IPS-NIHi11 (cell line): ENCODE results near the gene PANK4.

Experiments used
- DNase-seq: peaks from one replicate; pipeline ENCODE4 v3.0.0; 2012; ENCODE audit warnings: mixed read lengths, low spot score

Gene PANK4

GRCh38 chr1:2476061-2476999 is 50.1 kb downstream of the PANK4 start, which contains the start of gene PLCH2:
TSS of gene PLCH2 (plus strand) at chr1:2476289. CDS start at chr1:2476589, 300 bp downstream.
- no peak for DNase-seq

DNA sequence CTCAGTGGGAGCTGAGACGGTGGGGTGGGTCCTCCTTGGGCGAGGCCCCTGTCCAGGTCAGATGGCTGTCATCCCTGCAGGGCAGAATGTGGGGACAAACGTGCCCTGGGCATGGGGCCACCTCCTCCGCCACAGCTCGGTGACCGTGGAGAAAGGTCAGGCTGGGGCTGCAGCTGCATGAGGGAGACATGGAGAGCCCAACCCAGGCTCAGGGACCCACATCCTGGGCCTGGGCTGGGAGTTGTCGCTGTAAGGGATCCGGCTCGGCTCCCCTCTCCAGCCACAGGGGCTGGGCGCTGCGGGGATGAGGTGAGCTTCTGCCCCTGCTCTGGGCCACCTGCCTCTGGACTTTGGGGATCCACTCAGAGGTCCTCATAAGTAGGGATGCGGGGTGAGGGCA is 50.8 kb downstream of the PANK4 start:
- no peak for DNase-seq

DNA sequence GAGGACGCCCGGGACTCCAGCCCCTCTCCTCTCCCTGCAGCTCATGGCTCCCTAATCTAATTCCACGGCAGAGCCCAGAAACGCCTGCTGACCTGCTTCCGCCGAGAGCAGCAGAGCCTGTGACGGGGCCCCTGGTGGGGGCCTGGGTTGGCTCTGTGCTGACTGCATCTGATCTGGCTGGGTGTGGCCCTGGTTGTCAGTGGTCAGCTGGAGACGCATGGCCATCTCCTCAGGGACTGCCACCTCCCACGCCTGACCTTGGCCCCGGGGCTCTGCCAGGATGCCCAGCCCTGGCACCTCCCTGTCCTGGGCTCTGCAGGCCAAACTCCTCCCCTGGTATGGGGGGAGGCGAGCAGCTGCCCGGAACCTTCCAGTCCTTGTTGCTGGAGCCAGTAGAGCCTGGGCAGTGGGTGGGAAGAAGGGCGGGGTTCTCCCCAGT is 51.4 kb downstream of the PANK4 start:
- DNase-seq: no peak

- peak; percentile 62 for DNase-seq
Observed at GRCh38 chr1:2474104-2474844, 52.1 kb downstream of the PANK4 start.

DNA sequence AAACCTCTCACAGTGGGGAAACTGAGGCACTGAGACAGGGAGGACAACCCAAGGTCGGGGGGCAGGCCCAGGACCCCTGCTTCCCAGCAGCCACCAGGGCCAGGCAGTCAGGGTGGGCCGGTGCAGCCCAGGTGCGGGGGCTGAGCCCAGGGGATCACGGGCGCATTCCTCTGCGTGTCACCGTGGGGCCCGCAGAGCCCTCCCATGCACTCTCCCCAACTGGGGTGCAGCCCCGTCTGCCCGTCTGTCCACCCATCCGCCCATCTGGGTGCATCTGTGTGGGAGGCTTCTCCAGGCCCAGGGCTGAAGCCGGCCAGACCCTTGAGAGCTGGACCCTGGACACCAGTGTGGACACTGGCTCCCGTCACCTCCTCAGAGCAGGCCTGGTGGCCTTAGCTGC is 53.2 kb downstream of the PANK4 start:
- no peak for DNase-seq

GRCh38 chr1:2472561-2473177 is 53.7 kb downstream of the PANK4 start:
- no peak for DNase-seq

DNA sequence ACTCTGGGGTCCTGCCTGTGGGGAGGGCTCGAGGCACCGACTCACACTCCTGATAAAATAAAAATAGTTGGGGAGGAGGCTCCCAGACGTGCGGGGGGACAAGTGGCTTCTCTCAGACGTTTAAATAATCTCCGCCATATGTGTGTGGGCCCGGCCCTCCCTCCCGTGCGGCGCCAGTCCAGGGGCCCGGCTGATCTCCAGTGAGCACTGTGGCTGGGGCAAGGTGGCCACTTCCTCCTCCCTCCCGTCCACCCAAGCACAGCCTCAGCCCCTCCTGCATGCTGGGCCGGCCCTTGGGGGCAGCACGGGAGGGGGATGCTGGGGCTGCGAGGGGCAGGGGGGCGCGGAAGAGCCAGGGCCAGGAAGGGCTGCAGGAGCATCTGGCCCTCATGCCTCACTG is 54.3 kb downstream of the PANK4 start:
- no peak for DNase-seq

DNA sequence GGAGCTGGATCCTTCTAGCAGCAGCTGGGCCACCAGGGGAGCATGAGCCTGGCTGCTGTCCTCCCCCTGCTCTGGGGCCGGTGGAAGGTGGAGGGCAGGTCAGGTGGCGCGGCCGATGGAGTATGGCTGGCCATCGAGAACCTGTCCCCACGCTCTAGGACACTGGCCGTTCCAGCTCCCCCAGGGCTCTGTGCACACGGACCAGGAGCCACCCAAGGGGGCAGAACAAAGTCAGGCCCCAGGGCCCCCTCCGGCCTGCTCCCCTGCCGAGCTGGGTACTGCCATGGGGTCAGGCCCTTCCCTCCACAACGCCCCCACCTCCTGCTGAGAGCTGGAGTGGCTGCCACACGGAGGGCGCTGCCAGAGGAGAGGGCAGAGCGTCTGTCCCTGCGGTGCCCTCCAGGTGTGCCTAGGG is 54.8 kb downstream of the PANK4 start:
- DNase-seq: no peak

DNA sequence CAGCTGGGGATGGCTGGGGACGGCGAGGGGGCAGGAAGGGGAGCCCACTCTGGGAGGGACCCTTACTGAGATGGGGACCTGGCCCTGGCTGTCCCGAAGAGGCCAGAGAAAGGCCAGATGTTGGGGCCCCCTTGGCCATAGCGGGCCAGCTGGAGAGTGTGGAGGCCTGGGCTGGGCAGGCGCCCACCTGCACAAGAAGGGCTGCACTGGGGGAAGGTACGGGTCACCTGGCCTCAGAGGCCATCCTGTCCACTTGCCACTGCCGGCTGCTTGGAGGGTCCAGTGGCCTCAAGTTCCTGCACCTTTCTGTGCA is 55.3 kb downstream of the PANK4 start:
- no peak for DNase-seq

- no peak for DNase-seq
Observed at GRCh38 chr1:2470290-2471158, 55.9 kb downstream of the PANK4 start.

GRCh38 chr1:2469103-2469940 is 57.1 kb downstream of the PANK4 start:
- DNase-seq: no peak

DNA sequence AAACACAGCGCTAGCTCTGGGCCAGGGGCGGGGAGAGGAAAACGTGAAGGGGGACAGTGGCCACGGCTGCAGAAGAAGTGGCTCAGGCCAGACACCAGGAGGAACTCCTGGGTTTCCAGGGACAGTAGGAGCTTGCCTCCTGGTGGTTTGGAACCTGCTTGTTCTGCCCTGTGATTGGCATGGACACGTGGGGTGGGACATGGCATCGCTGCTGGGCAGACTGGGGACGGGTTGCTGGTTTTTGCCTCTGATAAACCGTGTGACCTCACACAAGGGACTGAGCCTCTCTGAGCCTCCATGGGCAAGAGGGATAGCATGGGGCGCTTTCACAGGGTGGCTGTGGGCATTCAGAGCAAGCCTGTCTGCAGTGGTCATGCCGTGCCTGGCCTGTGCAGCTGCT is 57.9 kb downstream of the PANK4 start:
- DNase-seq: no peak

DNA sequence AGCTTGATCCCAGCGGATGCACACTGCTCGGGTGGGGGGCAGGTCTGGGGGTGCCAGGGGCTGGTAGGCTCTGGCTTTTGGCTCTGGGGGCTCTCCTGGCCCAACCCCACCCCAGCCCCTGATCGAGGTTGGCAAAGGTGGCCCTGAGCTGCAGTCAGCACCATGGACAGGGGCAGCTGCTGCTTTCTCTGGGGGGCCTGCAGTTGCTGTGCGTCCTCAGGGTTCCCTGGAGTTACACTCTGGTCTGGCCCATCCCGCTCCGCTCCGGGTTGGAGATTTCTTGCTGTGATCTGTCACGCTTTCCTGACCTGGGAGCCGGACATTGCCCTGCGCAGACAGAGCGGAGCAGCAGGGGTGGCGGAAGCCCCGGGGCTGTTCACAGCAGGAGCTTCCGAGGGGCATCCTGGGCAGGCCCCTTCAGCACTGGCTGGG is 58.3 kb downstream of the PANK4 start:
- DNase-seq: peak; percentile 94

DNA sequence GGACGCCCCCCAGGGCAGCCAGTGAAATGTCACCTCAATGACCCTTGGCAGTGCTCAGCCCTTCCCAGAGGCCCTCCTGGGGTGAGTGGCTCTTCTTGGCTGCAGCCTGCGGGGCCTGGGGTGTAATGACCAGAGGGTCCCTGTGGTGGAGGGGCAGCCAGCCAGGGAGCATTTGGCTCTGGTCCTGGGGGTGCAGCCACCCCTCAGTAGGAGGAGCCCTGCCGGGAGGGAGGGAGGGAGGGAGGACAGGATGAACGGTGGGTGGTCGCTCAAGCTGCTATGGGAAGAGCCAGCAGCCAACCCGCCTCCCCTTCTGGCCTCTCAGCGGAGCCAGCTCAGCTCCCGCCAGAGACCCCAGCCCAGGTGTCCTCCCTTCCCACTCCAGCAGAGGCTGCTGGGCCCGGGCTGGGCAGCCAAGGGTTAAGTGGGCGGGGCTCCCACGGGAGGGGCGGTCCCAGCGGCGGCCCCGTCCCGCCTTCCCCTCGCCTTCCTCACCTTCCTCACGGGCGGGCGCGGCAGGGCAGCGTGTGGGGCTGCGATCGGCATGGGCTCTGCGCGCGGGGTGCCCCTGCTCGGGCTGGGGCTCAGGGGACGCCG is 59.3 kb downstream of the PANK4 start:
- DNase-seq: peak; percentile 93

- DNase-seq: no peak
Observed at GRCh38 chr1:2466270-2466665, 60.1 kb downstream of the PANK4 start.

- DNase-seq: no peak
Observed at GRCh38 chr1:2465371-2466269, 60.8 kb downstream of the PANK4 start.

DNA sequence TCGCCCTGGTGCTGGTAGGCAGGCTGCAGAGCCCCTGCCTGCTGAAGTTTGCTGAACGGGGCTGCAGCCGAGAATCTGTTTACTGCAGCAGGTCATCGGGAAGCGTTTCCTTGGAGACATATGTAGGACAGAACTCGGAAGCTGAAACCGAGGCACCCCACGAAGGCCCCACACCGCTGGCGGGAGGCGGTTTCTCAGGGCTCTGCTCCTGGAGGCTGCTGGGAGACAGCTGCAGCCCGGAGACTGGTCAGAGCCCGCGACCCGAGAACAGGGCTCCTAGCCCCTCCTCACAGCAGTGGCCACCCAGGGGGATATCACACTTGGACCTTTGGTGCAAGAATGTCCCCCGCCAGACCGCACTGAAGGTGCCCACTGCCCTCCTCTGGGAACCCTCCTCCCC is 63.0 kb downstream of the PANK4 start:
- no peak for DNase-seq

- DNase-seq: no peak
Observed at GRCh38 chr1:2462819-2463218, 63.6 kb downstream of the PANK4 start.

GRCh38 chr1:2460996-2461751 is 65.2 kb downstream of the PANK4 start:
- DNase-seq: no peak
